NOMO-1 (cell line): ENCODE measurements around the gene KRTAP10-1.
"Not testable (repeated sequence)": the region's sequence is repeated elsewhere in the genome, so short reads cannot be mapped to it uniquely, and the experiment has no call there.

ENCODE experiments used
- DNase-seq, 2 experiments: peaks; one replicate each; lab custom pipeline; 2025; ENCODE audit not compliant: unreplicated experiment in 2 of 2; lab: John Stamatoyannopoulos, UW

Gene KRTAP10-1

GRCh38 chr21:44539991-44540666 lies at the start of gene KRTAP10-1:
TSS of gene KRTAP10-1 (minus strand) at chr21:44540195. CDS start at chr21:44540150, 45 bp downstream.
- no peak for DNase-seq

- DNase-seq: no peak
Observed at GRCh38 chr21:44589094-44589493, 49.1 kb upstream of the KRTAP10-1 start.

- no peak for DNase-seq
Observed at GRCh38 chr21:44585892-44586291, 45.9 kb upstream of the KRTAP10-1 start.

- no peak for DNase-seq
Observed at GRCh38 chr21:44583800-44584147, 43.8 kb upstream of the KRTAP10-1 start.

GRCh38 chr21:44583089-44583799 lies 43.2 kb upstream of the KRTAP10-1 start:
- DNase-seq: no peak

- DNase-seq: no peak
Observed at GRCh38 chr21:44582055-44582454, 42.1 kb upstream of the KRTAP10-1 start.

- no peak for DNase-seq
Observed at GRCh38 chr21:44581158-44581557, 41.2 kb upstream of the KRTAP10-1 start.

GRCh38 chr21:44580231-44580821 lies 40.3 kb upstream of the KRTAP10-1 start, which contains the start of gene KRTAP10-5:
TSS of gene KRTAP10-5 (minus strand) at chr21:44580604. CDS start at chr21:44580578, 26 bp downstream.
- not testable (repeated sequence) for DNase-seq

- no peak for DNase-seq
Observed at GRCh38 chr21:44579833-44580144, 39.8 kb upstream of the KRTAP10-1 start.

- no peak for DNase-seq
Observed at GRCh38 chr21:44579056-44579832, 39.2 kb upstream of the KRTAP10-1 start.

GRCh38 chr21:44578371-44579055 lies 38.5 kb upstream of the KRTAP10-1 start:
- no peak for DNase-seq

GRCh38 chr21:44576025-44576420 lies 36.0 kb upstream of the KRTAP10-1 start:
- DNase-seq: no peak

- no peak for DNase-seq
Observed at GRCh38 chr21:44575307-44576024, 35.5 kb upstream of the KRTAP10-1 start.

- no peak for DNase-seq
Observed at GRCh38 chr21:44574457-44575306, 34.7 kb upstream of the KRTAP10-1 start.

GRCh38 chr21:44573630-44574456 lies 33.8 kb upstream of the KRTAP10-1 start, which contains the start of gene KRTAP10-4:
TSS of gene KRTAP10-4 (plus strand) at chr21:44573729. CDS start at chr21:44573759, 30 bp downstream.
- DNase-seq: not testable (repeated sequence)

GRCh38 chr21:44572959-44573583 lies 33.1 kb upstream of the KRTAP10-1 start:
- no peak for DNase-seq

GRCh38 chr21:44571844-44572782 lies 32.1 kb upstream of the KRTAP10-1 start:
- DNase-seq: no peak
